SKM-1 (cell line): Measurements from ENCODE around the gene OR10K1.

ENCODE experiments used
- DNase-seq: peaks from one replicate; lab custom pipeline; 2025; ENCODE audit not compliant: unreplicated experiment; lab: John Stamatoyannopoulos, UW

The OR10K1 gene, protein sequence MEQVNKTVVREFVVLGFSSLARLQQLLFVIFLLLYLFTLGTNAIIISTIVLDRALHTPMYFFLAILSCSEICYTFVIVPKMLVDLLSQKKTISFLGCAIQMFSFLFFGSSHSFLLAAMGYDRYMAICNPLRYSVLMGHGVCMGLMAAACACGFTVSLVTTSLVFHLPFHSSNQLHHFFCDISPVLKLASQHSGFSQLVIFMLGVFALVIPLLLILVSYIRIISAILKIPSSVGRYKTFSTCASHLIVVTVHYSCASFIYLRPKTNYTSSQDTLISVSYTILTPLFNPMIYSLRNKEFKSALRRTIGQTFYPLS

DNA sequence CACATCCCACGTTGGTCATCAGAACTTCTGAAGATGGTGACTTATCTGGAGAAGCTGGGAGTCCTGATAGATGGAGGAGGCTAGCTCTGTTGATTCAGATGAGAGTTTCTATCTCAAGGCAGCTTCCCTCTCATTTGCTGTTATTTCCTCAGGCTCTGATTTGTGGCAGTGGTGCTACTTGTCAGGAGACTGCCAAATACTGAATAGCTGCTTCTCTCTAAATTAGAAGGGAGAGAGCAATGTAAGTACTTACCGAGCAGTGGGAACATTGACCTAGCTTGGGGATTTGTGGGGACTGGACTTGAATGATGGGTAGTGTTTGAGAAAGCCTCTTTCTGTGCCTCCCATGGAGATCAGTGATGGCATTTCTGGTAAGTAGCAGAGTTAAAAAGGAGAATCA is at the start of gene OR10K1:
TSS of gene OR10K1 (plus strand) at position 301 of the 400 bp plus-strand sequence. CDS start 3,728 bp downstream, outside the sequence.
- DNase-seq = no peak

GRCh38 chr1:158414651-158415345 is 46.8 kb upstream of the OR10K1 start:
- DNase-seq = no peak

- no peak for DNase-seq
These were observed 44.0 kb upstream of the OR10K1 start for GRCh38 chr1:158417586-158417985.

DNA sequence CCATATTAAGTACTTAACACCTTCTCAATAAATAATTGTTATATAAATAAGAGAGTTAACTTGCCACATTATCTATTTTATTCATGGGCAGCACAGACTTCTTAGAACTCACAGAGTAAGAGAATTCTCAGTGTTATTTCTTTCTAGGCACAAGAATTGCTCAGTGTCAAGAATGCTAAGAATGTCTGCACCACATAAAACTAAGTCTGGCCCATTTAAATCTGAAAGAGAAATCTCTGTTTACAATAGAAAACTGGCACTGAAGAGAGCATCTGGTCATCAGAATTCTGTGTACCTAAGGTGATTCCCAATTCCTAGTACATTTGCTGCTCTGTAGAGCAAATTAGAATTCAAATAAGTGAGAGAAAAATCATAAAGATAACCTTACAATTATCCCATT is 39.4 kb upstream of the OR10K1 start:
- DNase-seq = no peak

- no peak for DNase-seq
These were observed 36.6 kb upstream of the OR10K1 start for GRCh38 chr1:158425027-158425426.

- no peak for DNase-seq
These were observed 35.5 kb upstream of the OR10K1 start, which contains the start of gene OR10K2 for GRCh38 chr1:158426137-158426536. OR10K2 (minus strand) TSS chr1:158426237; CDS start chr1:158420866, 5,371 bp downstream.

DNA sequence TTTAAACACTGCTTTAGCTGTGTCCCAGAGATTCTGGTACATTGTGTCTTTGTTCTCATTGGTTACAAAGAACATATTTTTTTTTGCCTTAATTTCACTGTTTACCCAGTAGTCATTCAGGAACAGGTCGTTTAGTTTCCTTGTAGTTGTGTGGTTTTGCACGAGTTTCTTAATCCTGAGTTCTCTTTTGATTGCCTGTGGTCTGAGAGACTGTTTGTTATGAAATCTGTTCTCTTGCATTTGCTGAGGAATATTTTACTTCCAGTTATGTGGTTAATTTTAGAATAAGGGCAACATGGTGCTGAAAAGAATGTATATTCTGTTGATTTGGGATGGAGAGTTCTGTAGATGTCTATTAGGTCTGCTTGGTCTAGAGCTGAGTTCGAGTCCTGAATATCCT is 31.5 kb upstream of the OR10K1 start:
- peak; percentile 81 for DNase-seq

GRCh38 chr1:158434741-158435140 is 26.9 kb upstream of the OR10K1 start:
- DNase-seq = peak; percentile 64

DNA sequence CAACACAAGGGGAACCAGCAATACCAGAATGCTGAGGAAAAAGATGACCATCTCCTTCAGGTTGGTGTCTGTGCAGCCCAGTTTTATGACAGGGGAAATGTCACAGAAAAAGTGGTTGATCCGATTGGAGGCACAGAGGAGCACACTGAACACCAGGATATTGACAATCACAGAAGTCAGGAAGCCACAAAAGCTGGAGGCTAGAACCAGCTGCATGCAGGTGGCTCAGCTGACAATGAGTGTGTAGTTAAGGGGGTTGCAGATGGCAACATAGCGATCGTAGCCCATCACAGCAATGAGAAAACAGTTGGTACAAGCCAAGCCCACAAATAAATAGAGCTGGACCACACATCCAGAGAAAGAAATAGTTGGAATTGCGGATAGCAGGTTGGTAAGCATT is 16.3 kb upstream of the OR10K1 start:
- no peak for DNase-seq

DNA sequence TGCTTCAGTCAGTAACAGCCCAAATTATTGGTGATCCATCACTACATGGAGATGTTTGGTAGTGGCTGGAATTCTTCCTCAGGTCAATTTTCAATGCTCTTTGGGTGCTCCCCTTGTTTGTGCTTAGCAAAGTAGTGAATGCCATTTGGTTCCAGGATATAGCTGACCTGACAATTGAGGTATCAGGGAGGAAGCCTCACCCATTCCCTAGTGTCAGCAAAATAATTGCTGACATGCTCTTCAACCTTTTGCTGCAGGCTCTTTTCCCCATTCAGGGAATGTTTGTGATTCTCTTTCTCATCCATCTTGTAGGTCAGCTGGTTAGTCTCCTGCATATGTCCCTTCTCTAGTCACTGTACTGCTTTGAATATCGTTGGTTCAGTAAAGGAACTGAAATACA is 7.1 kb upstream of the OR10K1 start:
- no peak for DNase-seq

DNA sequence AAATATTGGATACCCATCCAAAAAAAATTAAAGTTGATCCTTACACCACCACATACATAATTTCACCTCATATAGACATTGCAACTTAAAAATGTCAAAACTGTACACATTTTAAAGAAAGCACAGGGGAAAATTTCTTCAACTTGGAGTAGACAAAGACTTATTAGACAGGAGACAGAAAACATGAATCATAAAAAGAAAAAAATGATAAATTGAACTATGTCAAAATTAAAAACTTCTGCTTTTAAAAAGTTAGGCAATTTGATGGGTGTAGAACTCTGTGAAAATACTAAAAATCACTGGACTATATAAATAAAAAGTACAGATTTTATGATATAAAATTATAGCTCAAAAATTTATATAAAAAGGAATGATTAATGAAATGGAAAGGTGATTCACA is 4.4 kb upstream of the OR10K1 start:
- DNase-seq = no peak

DNA sequence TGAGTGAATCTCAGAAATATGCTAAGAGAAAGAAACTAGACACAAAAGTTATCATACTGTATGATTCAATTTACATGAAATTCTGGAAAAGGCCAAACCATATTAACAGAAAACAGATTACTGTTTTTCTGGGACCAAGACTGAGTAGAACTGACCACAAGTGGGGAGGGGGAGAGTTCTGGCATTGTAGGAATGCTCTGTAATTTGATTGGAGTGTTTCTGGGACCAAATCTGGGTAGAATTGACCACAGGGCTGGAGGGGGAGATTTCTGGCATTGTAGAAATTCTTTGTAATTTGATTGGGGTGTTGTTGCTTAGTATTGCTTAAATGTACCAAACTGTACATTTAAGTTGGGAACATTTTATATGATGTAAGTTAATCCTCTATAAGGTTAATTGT is 3.4 kb upstream of the OR10K1 start:
- no peak for DNase-seq

GRCh38 chr1:158471920-158472319 is 10.3 kb downstream of the OR10K1 start, which contains the start of gene OR10R2:
OR10R2 (plus strand) TSS chr1:158472220; CDS start chr1:158472326, 106 bp downstream.
- no peak for DNase-seq

DNA sequence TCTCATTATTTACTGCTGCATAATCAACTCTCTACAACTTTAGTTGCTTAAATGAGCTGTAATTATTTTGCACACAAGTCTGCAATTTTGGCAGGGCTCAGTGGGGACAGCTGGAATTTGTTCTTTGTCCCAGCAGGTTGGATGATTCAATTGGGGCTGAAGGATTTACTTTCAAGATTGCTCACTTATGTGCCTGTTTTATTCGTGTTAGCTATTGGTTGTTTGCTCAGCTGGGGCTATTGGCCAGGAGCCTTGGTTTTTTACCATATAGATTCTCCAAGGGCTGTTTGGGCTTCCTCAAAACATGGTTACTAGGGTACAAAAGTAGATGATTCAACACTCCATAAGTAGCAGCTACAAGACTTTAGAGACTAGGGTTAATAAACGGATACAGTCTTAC is 23.8 kb downstream of the OR10K1 start:
- DNase-seq = no peak

DNA sequence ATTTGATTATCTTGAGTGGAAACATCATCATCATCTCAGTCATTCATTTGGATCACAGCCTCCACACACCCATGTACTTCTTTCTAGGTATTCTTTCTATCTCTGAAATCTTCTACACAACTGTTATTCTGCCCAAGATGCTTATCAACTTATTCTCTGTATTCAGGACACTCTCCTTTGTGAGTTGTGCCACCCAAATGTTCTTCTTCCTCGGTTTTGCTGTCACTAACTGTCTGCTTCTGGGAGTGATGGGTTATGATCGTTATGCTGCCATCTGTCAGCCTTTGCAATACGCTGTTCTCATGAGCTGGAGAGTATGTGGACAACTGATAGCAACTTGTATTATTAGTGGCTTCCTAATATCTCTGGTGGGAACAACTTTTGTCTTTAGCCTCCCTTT is 29.7 kb downstream of the OR10K1 start:
- DNase-seq = no peak

GRCh38 chr1:158493054-158493453 is 31.4 kb downstream of the OR10K1 start:
- DNase-seq = no peak

GRCh38 chr1:158494796-158495195 is 33.2 kb downstream of the OR10K1 start:
- no peak for DNase-seq

DNA sequence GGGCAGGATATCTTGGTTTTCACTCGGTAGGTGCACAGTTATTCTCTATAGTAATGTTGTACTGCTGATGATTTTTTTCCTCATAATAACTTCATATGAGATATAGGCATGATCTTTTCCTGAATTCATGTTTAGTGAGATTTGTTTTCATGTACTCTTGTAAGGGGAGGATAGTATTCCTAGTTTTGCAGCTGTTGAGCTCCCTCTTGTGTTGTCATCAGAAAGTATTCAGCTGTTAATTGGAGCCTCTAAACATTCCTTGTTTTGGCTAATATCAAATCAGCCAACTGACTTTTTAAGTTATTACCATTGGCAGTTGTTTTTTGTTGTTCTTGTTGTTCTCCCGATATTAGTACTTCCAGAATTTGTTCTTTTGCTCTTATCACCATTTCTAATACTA is 34.7 kb downstream of the OR10K1 start:
- DNase-seq = peak; percentile 36

GRCh38 chr1:158506369-158506987 is 44.8 kb downstream of the OR10K1 start:
- DNase-seq = peak; percentile 31

DNA sequence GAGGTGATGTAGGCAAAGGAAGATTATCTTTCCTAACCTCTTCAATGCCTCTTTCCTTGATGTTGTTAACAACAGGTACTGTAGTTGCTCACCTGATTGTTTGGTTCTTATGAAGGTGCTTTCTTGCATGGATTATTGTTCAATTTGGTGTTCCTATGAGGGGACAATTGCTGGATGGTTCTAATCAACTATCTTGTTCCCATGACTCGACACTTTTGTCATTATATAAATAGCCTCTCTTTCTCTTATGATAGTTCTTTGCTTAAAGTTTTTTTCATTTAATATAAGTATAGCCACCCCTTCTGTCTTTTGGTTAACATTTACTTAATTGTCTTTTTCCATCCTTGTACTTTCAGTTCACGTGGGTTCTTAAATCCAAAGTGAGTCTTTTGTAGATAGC is 45.9 kb downstream of the OR10K1 start:
- no peak for DNase-seq

DNA sequence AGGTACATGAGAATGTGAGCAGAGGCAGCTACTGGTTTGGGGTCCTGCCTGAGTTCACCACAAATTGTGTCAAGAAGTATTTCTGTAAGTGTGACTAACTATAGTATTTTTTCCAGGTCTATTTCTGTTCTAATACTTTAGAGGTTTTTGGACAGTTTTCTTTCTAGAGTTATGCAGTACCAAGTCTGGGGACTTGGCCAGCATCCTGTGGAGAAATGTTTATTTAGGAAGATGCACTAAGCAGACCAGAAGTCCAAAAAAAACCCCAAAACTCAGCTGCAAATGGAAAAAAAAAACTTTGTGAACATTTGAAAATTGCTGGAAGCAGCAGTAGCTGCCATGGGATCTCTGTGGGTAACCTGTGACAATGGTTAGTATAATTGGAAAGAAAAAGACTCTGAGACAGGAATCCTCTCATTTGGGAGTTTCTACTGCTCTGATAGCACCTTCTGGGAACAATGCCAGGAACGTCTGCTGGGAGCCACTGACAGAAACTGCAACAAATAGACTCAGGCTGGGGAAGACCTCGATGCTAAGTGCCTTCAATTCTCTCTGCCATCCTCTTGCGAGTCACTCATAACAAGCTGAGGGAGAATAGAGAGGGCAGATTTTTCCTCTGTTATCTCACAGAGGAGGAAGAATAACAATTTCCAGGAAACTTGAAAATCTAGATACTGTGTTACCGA is 48.0 kb downstream of the OR10K1 start:
- DNase-seq = no peak
